ENCODE results near the gene CRACR2B. TPM values are rescaled to one million over a fixed set of nuclear protein-coding genes. Genes with fewer than 3 reads are reported as not detected.

The CRACR2B gene
- total RNA-seq, 1 experiment from 2014 or later: 132 TPM

GRCh38 chr11:820655-821511, 6.8 kb upstream of the CRACR2B start:
- intact Hi-C loops (cut with micrococcal nuclease; ENCODE audit: unreplicated experiment): no loop called here
- CTCF ChIA-PET: interaction anchor here (0.7 kb wide), 2 partner anchors 9 to 18 kb away, joined by 3 to 4 read pairs; no protein-coding TSS in a partner anchor

GRCh38 chr11:821512-822371, 6.0 kb upstream of the CRACR2B start:
- no peak for ATAC-seq
- peak overlapping the region; percentile 89 for H3K27ac ChIP-seq (ENCODE audit: low read length)
- peaks cover 55% of the 10 kb centered on the region for H3K4me1 ChIP-seq (ENCODE audit: control insufficient read depth, insufficient read depth, low read length)
- no peaks in the 10 kb centered on the region for H3K27me3 ChIP-seq (ENCODE audit: control insufficient read depth, insufficient read depth, low read length)
- 0 out of 2 replicates have a peak, but pooled peaks cover 2% of the 10 kb centered on the region for H3K36me3 ChIP-seq (ENCODE audit: control insufficient read depth, insufficient read depth, low read length)
- in situ Hi-C loops (cut with HindIII; ENCODE audit: low pct_unique_long_range_greater_than_20kb, low sequenced_read_pairs): no loop called here
- TF ChIP-seq TCF7L2 (IDR thresholded peaks at IDR 0.05; ENCODE audit: low read depth, low read length) (no peak), REST (IDR thresholded peaks at IDR 0.05; ENCODE audit: insufficient read depth in 1 of 2, low read depth in 2 of 2, low read length in 1 of 2) (no peak), POLR2AphosphoS5 (IDR thresholded peaks at IDR 0.05; ENCODE audit: low read depth, low read length) (no peak), CTCF (IDR thresholded peaks at IDR 0.05) (no peak), SIN3A (IDR thresholded peaks at IDR 0.05; ENCODE audit: borderline replicate concordance, insufficient read depth, low read depth, low read length) (no peak)
- CTCF ChIA-PET: interaction anchor here (0.7 kb wide), 1 partner anchor 8 kb away, joined by 4 read pairs; no protein-coding TSS in a partner anchor
- no TSS peak for BruUV-seq (replicated peaks)
- no peak for DNase-seq (ENCODE audit: low read depth, low spot score)
- no peaks in the 10 kb centered on the region for H3K9me3 ChIP-seq (ENCODE audit: control insufficient read depth, insufficient read depth, low read depth, low read length)
- intact Hi-C loops (cut with micrococcal nuclease; ENCODE audit: unreplicated experiment): no loop called here
- H3K4me3 ChIP-seq (ENCODE audit: low read depth in 2 of 2, low read length in 2 of 2): peak overlapping the region; percentile 80 to 88
- POLR2A ChIA-PET: interaction anchor here (0.6 to 0.9 kb wide), 2 partner anchors 13 to 26 kb away, joined by 3 read pairs; no protein-coding TSS in a partner anchor

More at GRCh38 chr11:820655-821511, 6.8 kb upstream of the CRACR2B start:
- Histone ChIP-seq H3K9me3 (ENCODE audit: control insufficient read depth, insufficient read depth, low read depth, low read length) (no peaks in the 10 kb centered on the region), H3K27me3 (ENCODE audit: control insufficient read depth, insufficient read depth, low read length) (no peaks in the 10 kb centered on the region), H3K4me3 (ENCODE audit: low read depth in 2 of 2, low read length in 2 of 2) (peak overlapping the region; percentile 80 to 88), H3K4me1 (ENCODE audit: control insufficient read depth, insufficient read depth, low read length) (peaks cover 51% of the 10 kb centered on the region), H3K27ac (ENCODE audit: low read length) (peak overlapping the region; percentile 89), H3K36me3 (ENCODE audit: control insufficient read depth, insufficient read depth, low read length) (0 out of 2 replicates have a peak, but pooled peaks cover 2% of the 10 kb centered on the region)
- in situ Hi-C loops (cut with HindIII; ENCODE audit: low pct_unique_long_range_greater_than_20kb, low sequenced_read_pairs): no loop called here
- TF ChIP-seq REST (IDR thresholded peaks at IDR 0.05; ENCODE audit: insufficient read depth in 1 of 2, low read depth in 2 of 2, low read length in 1 of 2): no peak
- TF ChIP-seq POLR2AphosphoS5 (IDR thresholded peaks at IDR 0.05; ENCODE audit: low read depth, low read length): peak; percentile 69; the same call in 1 of the 2 replicates
- TF ChIP-seq SIN3A (IDR thresholded peaks at IDR 0.05; ENCODE audit: borderline replicate concordance, insufficient read depth, low read depth, low read length): peak; percentile 94; the same call in 1 of the 2 replicates
- BruUV-seq (replicated peaks): no TSS peak
- peak; percentile 63 for ATAC-seq
- DNase-seq (ENCODE audit: low read depth, low spot score): no peak
- POLR2A ChIA-PET: interaction anchor here (0.9 to 1.9 kb wide), 2 partner anchors 8 to 12 kb away, joined by 3 to 11 read pairs; partner anchors contain the start of gene CRACR2B

Measured in Panc1 (cell line).